HG02759 (cell line): ENCODE data around the gene DLEC1.
"Not testable (repeated sequence)": the region's sequence is repeated elsewhere in the genome, so short reads cannot be mapped to it uniquely, and the experiment has no call there.

ENCODE experiments used
- ATAC-seq: cut with Tn5 transposase; IDR thresholded peaks from one replicate; pipeline ENCODE4 v1.9.1; 2021; ENCODE audit warnings: mild to moderate bottlenecking, moderate library complexity; ENCODE audit not compliant: unreplicated experiment

Gene DLEC1

DNA sequence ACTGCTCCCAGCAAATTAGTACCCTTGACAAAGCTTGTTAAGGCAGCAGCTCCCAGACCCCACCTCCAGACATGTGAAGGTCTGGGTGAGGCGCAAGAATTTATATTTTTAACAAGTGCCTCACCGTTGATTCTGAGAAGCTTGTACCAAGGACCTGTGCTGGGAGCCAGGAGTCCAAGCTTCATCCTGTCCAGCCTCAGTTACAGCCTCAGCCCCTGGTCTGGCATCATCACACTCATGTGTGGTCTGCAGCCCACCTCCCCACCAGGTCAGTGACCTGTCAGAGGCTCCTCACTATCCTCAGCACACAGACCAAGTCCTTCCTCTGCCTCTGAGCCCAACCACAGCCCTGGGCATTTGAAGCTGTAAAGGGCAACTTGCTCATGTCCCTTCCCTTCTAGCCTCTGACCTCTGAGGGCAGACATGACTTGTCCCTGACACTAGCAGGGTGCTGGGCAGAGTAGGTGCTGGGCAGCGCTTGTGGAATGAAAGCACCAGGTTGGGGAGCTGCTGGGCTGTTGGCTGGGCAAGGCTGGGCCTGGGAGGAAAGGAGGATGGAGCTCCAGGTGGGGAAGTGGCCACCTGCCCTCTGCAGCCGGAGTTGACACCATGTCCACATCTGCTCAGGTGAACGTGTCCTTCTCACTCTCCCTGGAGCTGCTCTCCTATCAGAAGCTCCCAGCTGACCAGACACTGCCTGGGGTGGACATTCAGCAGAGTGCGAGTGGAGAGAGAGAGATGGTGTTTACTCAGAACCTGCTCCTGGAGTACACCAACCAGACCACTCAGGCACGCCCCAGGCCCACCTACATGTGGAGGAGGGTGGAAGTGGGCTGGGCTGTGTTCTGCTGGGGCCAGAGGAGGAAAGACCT is 81.0 kb downstream of the DLEC1 start:
- ATAC-seq = no peak

DNA sequence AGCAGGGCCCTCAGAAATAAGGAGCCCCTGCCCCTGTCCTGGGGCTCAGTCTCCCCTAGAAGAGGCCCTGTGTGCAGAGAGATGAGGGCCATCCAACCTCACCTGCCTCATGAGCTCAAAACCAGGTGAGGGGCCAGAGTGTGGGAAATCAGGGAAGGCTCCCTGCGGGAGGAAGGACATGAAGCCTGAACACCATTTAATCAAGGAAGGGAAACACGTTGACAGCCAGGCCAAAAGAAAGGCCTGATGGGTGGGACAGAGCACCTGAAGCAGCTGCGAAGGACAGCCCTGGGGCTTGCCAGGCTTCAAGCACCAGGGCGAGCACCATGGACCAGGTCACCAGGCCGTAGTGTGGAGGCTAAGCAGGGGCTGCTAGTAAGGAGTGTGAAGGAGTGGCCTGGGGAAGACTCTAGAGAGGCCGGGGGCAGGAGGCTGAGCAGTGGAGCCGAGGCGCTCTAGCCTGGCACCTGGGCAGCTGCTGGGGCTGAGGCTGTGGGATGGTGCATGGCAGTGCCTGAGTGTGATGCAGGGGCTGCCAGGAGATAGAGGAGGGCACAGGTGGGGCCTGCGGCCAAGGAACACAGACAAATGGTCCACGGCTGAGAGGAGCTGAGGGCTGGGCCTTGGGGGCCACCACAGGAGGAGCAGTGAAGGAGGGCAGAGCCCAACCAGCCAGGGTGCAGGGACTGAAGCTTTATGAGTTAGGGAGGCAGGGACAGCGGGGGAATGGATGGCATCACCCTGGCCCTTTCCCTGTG is 81.9 kb downstream of the DLEC1 start:
- no peak for ATAC-seq

DNA sequence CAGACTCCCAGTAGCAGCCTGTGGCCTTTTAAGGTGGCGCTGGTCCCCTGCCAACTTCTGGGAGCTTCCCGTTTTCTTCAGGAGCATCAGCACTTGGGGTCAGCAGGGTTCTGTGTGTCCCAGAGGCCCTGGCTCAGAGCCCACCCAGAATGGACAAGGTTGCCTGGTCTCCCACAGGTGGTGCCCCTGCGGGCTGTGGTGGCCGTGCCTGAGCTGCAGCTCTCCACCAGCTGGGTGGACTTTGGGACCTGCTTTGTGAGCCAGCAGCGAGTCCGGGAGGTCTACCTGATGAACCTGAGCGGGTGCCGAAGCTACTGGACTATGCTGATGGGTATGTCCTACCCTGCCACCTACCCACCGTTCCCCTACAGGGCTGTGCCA is 82.4 kb downstream of the DLEC1 start:
- ATAC-seq = no peak

DNA sequence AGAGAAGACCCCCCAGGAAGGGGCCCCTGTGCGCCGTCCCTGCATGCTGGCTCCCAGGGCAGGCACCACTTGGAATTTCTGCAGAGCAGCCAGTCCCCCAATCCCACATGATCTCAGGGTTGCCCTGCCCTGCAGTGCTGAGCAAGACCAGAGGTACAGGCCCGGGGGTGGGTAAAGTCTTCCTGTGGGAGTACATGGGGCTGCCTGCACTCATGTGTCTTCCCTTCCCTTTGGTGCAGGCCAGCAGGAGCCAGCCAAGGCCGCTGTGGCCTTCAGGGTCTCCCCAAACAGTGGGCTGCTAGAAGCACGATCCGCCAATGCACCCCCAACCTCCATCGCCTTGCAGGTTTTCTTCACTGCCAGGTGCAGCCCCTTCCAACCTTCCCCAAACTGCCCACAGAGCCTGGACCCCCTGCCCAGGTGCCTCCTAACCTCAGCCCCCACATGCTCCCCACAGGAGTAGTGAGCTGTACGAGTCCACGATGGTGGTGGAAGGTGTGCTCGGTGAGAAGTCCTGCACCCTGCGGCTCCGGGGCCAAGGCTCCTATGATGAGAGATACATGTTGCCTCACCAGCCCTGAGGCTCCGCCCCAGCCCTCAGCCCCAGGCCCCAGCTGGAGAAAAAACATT is 82.9 kb downstream of the DLEC1 start:
- ATAC-seq = no peak

DNA sequence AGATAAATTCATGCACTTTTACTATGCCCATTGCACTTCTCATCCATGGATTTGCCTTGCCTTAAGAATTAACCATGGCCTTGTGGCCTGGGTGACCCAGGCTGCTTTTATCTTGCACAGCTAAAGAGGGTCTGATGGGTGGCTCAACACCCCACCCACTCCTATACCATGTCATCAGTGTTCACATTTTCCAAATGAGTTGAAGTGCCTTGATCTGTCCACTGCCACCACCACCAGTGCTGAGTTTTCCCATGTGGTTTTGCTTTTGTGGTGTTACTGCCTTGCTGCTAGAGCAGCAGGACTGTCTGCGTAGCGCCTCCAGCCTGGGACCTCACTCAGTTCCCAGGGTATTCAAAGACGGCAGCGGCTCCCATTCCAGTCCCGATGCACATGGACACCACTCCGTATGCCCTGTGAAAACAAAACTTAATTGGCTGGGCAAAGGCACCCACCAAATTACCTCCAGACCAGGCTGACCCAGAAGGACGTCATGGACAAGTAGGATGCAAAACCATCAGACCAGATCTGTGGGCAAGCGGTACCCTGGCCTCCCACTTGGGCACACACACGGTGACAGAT is 83.8 kb downstream of the DLEC1 start:
- ATAC-seq = no peak

DNA sequence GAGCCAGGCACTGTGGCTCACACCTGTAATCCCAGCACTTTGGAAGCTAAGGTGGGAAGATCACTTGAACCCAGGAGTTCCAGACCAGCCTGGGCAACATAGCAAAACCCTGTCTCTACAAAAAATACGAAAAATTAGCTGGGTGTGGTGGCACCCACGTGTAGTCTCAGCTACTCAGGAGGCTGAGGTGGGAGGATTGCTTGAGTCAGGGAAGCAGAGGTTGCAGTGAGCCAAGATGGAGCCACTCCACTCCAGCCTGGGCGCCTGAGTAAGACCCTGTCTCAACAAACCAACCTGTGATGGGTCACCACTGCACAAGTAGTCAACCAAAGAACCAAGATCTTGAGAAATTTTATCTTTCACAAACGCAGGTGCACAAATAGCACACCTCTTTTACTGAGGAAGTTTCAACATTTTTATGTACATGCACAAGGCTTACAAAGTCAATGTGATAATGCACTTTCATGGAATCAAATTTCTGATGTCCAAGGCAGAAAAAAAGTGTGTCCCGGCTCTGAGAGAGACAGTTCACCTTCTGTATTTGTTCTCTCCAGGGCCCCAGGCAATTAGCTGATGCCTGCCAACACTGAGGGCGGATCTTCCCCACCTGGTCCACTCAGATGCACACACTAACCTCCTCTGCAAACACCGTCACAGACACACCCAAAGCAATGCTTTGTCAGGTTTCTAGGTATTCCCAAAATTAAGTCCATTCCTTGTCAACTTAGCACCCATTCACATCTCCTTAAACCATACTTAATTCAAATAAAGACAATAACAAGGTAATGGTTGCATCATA is 85.5 kb downstream of the DLEC1 start:
- ATAC-seq = no peak

DNA sequence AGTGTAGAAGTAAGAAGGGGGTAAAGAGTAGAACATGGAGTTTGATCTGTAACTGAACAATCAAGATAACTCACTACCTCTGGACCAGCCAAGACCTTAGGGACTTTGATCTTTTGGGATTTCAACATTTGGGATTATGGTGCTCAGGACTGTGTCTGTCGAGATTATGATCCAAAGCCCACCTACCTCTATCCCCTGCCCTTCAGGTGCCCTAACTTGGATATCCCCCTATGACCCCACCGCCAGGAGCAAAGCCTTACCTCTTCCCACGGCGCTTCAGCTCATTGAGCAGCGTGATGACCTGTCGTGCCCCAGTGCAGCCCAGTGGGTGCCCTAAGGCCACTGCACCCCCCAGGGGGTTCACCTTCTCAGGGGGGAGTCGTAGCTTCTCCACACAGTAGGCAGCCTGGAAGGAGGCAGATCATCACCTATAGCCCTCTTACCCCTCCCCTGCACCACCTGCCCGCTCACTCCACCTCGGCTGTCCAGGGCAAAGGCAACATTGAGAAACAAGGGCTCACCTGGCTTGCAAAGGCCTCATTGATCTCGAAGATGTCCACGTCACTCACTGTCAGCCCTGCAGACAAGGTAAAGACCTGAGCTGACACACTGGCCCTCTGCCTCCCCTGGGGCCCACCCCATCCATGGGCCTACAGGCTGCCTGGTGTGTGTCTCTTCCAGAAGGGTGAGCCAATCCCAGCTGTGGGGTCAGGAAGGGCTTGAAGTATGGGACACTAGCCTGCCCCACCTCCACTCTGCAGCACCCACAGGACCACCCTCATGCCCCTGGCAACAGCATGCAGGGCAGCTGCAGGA is 86.5 kb downstream of the DLEC1 start:
- ATAC-seq = no peak

DNA sequence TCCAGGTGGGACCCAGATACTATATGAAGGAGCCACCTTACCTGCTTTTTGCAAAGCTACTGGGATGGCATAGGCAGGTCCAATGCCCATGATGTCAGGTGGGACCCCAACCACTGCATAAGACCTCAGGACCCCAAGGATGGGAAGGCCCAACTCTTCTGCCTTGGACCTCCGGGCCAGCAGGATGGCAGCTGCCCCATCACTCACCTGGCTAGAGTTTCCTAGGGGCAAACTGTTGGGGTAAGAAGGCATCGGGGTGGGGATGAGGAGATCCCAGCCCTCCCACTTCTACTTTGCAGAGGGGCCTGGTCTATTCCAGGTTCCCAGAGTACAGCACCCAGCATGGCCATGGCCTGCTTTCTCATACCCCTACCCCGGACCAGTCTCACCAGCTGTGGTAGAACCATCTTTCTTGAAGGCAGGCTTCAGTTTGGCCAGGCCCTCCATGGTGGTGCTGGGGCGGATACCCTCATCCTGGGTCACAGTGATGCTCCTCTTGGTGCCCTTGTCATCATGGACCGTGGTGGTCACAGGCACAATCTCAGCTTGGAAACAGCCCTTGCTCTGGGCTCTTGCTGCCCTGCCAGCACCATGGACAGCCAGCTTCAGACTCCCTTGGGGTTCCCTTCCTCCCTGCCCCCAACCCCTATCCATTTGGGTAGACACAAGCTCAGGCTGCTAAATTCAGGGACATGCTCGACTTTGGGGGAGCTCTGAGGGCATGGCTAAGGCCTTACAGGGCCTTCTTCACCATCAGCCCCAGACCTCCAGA is 87.3 kb downstream of the DLEC1 start:
- no peak for ATAC-seq

DNA sequence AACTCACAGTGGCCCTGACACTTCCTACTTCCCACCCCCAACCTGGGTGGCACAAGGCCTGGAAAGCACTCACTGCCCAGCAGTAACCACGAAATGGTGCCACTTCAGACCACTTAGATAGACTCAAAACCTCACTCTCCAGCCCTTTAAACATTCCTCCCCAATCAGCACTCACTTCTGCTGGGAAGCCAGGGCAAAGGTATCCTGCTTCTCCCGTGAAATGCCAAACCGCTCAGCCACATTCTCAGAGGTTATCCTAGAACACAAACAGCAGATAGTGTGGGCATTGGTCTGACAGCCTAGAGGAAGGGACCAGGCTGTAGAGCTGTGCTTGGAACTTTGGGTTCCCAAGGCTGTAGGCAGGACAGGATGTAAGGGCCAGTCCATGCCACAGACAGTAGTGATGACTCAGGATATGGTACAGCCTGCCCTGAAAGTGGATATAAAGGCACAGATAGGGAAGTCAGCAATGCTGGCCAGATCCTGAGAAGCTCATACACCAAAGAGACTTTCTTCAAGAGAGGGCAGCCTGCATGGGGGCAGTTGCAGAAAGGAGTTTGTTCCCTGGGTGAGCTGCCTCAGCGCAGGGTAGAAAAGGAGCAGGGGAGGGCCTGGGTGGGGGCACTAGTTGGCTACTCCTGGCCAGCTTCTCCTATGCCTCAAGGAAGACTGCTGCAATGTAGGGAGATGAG is 88.7 kb downstream of the DLEC1 start:
- ATAC-seq = no peak

DNA sequence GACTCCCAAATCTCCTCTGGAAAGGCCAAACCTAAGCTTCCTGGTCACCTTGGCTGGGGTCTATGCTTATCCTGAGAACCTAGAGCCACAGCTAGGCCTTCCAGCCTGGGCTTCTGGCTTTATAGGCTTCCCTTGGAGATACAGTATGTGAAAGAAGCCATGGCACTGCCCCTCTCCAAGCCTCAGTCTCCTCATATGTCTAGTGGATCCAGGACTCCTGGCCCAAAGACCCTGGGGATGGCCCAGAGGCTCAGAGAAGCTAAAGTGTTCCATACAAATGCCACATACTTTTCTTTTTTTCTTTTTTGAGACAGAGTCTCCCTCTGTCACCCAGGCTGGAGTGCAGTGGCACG is 89.3 kb downstream of the DLEC1 start:
- no peak for ATAC-seq

DNA sequence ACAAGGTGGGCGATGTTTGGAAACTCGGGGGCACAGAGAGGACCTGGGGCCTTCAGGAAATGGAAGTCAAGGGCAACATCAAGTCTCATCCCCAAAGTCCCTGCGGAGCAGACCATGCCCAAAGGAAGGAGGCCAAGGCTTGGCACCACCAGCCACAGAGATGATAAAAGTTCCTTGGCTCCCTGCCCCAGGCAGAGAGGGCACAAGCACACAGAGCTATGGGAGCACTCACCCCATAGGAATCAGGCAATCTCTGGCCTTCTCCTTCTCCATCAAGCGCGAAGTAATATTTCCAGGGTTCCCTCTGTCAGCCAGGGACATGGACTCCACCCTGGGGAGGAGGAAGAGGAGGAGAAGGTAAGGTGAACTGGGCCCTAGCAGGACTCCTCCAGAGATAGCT is 90.0 kb downstream of the DLEC1 start:
- ATAC-seq = no peak

DNA sequence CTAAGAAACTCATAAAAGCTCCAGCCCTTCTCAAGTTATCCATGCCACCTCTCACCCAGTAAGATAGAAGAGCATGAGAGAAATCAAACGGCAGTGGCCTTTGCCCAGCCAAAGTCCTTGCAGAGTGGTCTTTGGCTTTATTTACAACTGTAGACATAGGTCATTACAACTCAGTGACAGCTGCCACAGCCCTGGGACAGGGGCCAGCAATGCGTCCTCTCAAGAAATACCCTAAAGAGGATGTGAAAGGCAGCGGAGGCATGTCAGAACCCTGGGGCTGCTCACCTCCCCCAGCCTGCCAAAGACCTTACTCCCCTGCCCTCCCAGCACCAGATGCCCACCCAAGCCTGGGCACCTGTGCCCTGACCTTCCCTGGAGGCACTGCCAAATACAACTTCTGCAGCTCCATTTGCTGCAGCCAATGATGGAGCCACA is 91.6 kb downstream of the DLEC1 start:
- no peak for ATAC-seq

DNA sequence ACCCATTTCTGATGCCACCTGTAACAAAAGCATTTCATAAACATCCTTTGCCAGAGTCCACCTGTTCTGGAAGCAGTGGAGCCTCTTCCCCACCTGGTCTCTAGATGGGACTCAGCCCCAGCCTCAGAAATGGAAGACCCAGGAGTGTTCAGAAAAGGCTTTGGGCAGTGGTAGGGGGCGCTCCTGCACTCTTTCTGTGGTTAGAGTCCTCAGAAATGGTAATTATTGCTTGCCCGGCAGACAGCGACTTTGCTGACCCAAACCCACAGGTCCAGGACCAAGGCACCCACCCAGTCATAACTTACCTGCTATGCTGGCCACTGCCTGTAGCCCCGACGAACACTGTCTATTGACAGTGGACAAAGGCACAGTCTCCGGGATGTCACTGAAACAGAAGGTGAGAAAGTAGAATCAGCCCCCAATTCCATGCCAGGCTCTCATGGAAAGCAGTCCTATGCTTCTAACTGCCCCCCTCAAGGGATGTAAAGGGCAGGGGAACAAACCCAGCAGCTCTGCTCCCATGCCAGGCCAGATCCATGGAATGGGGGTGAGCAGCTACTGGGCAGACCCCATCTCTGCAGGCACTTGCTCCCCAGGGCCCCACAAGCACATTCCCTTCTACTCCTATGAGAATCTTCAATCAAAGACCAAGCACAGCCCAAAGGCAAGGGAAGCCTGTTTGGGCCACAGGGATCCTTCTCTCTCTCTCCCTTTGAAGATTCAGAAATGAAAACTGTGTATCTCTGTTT is 92.8 kb downstream of the DLEC1 start:
- ATAC-seq = no peak

DNA sequence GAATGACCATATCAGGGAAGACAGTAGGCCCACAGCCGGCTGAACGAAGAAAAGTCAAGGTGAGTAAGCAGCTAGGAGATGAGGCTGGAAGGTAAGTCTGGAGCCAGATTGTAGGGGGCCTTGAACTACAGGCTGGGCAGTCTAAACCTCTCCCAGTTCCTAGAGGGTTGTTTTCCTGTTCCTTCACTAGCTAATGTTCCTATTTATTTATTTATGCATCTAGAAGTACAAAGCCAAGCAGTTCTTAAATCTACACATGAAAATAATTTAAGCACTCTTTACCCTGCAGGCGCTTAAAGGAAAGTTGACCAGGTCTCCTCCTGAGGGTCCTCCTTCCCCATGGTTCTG is 94.2 kb downstream of the DLEC1 start:
- ATAC-seq = no peak

DNA sequence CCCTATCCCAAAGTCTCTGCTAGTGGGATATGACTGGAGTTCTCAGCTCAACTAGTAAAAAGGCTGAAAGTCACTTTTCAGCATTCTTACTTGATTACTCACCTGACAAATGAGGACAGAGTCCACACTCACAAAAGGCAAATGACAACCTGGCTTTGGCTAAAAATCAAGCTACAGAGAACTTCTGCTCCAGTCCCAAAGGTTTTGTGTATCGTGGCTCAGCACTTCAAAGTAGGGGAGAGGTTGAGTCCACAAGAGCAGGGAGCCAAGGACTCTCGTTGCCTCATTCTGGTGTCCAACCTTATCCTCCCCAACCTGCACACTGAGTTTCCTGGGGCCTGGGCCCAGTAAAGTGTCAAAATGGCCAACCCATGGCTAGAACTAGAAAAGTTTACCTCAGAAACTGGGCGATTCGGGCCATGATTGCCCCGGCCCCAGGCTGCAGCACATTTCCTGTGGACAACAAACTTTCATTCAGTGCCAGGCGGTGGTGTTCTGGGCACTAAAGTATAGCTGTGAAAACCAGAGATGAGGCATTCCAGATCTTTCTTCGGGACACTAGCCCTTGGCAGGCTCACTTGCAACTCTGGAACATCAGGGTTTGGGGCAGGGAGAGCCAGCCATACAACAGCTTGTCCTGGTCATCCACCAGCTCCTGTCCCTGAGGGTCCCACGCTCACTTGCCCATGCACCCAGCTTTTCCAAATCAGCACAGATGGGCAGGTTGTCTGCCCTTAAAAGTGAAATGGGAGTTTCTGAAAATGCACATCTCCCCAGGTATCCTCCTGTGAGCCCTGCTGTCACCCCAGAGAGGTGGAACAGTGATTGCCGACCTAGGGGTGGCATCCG is 94.8 kb downstream of the DLEC1 start:
- no peak for ATAC-seq

DNA sequence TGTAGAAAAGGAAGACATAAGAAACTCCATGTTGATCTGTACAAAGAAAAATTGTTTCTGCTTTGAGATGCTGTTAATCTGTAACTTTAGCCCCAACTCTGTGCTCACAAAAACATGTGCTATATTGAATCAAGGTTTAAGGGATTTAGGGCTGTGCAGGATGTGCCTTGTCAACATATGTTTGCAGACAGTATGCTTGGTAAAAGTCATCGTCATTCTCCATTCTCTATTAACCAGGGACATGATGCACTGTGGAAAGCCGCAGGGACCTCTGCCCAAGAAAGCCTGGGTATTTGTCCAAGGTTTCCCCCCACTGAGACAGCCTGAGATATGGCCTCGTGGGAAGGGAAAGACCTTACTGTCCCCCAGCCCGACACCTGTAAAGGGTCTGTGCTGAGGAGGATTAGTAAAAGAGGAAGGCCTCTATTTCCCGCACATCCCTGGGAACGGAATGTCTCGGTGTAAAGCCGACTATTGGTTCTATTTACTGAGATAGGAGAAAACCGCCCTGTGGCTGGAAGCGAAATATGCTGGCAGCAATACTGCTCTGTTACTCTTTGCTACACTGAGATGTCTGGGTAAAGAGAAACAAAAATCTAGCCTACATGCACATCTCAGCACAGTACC is 95.6 kb downstream of the DLEC1 start:
- not testable (repeated sequence) for ATAC-seq
